ENCODE results near the gene SYT17. TPM values are rescaled to one million over a fixed set of nuclear protein-coding genes. Genes with fewer than 3 reads are reported as not detected.
"Not testable (repeated sequence)": the region's sequence is repeated elsewhere in the genome, so short reads cannot be mapped to it uniquely, and the experiment has no call there.

Gene SYT17
- total RNA-seq, 4 donors from 2014 or later = 4.2 to 30.5 (median 9.6) TPM

DNA sequence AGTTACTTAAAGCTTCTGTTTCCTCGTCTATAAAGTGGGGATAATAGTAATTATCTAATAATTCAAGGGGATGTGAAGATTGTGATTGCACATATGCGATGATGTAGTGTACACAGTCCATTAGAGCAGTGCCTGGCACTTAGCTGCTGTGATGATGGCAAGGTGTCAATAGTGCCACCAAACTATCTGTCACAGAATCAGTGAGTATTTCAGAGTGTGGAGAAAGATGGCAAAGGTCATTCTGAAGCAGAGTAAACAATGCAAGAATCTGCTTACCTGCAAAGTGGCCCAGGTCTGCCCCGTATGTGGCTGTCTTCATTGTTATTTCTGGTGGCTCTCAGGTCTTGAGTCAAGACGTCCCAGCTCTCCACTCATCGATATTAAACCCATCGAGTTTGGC lies 15.1 kb downstream of the SYT17 start:
- Histone ChIP-seq H3K9me3 (no peaks in the 10 kb centered on the region), H3K27ac (no peak overlapping the region), H3K36me3 (no peaks in the 10 kb centered on the region), H3K27me3 (no peaks in the 10 kb centered on the region), H3K4me3 (no peak overlapping the region), H3K4me1 (no peaks in the 10 kb centered on the region)
- no peak for DNase-seq
- TF ChIP-seq POLR2A (IDR thresholded peaks at IDR 0.05) (no peak), CTCF (IDR thresholded peaks at IDR 0.05) (no peak)

GRCh38 chr16:19184823-19185509 lies 16.9 kb downstream of the SYT17 start:
- no peaks in the 10 kb centered on the region for H3K9me3 ChIP-seq
- no peaks in the 10 kb centered on the region for H3K27me3 ChIP-seq
- peaks cover 0 to 3% (median 0%) of the 10 kb centered on the region in 4 donors for H3K4me1 ChIP-seq
- DNase-seq = no peak
- no peaks in the 10 kb centered on the region for H3K36me3 ChIP-seq
- no peak overlapping the region for H3K4me3 ChIP-seq
- no peak for TF ChIP-seq CTCF (IDR thresholded peaks at IDR 0.05)
- TF ChIP-seq POLR2A (IDR thresholded peaks at IDR 0.05) = no peak
- no peak overlapping the region for H3K27ac ChIP-seq

- H3K4me1 ChIP-seq = peaks cover 0 to 4% (median 0%) of the 10 kb centered on the region in 4 donors
- no peaks in the 10 kb centered on the region for H3K36me3 ChIP-seq
- H3K27me3 ChIP-seq = no peaks in the 10 kb centered on the region
- no peaks in the 10 kb centered on the region for H3K9me3 ChIP-seq
- H3K27ac ChIP-seq = no peak overlapping the region
- DNase-seq = no peak
- no peak overlapping the region for H3K4me3 ChIP-seq
- TF ChIP-seq CTCF (IDR thresholded peaks at IDR 0.05) (no peak), POLR2A (IDR thresholded peaks at IDR 0.05) (no peak)
These were observed 17.4 kb downstream of the SYT17 start for GRCh38 chr16:19185510-19185851.

GRCh38 chr16:19186408-19186807 lies 18.4 kb downstream of the SYT17 start:
- Histone ChIP-seq H3K4me3 (no peak overlapping the region), H3K4me1 (peaks cover 0 to 4% (median 0%) of the 10 kb centered on the region in 4 donors), H3K9me3 (no peaks in the 10 kb centered on the region), H3K27ac (no peak overlapping the region), H3K27me3 (no peaks in the 10 kb centered on the region), H3K36me3 (no peaks in the 10 kb centered on the region)
- no peak for DNase-seq
- TF ChIP-seq CTCF (IDR thresholded peaks at IDR 0.05) (no peak), POLR2A (IDR thresholded peaks at IDR 0.05) (no peak)

GRCh38 chr16:19187961-19188360 lies 19.9 kb downstream of the SYT17 start:
- not testable (repeated sequence) for H3K27ac ChIP-seq, H3K36me3 ChIP-seq, DNase-seq, H3K9me3 ChIP-seq, H3K4me1 ChIP-seq, H3K4me3 ChIP-seq, H3K27me3 ChIP-seq

- H3K27me3 ChIP-seq = no peaks in the 10 kb centered on the region
- no peak overlapping the region for H3K27ac ChIP-seq
These were observed 20.4 kb downstream of the SYT17 start for GRCh38 chr16:19188406-19188805.

More at GRCh38 chr16:19188406-19188805, 20.4 kb downstream of the SYT17 start:
- TF ChIP-seq CTCF (IDR thresholded peaks at IDR 0.05) (no peak), POLR2A (IDR thresholded peaks at IDR 0.05) (no peak)
- no peak for DNase-seq
- no peaks in the 10 kb centered on the region for H3K9me3 ChIP-seq
- peaks cover 0 to 4% (median 0%) of the 10 kb centered on the region in 4 donors for H3K4me1 ChIP-seq
- no peaks in the 10 kb centered on the region for H3K36me3 ChIP-seq
- H3K4me3 ChIP-seq = no peak overlapping the region

Measured in Peyer's patch (tissue), 4 donors.